Measurements from ENCODE around the gene ZNF775.
A peak's percentile ranks its signal among the peaks of the same experiment; 100 is the strongest.

Gene ZNF775

GRCh38 chr7:150412518-150413488, 33.7 kb downstream of the ZNF775 start:
- no peak for DNase-seq (ENCODE audit: low read depth)
- H3K4me3 ChIP-seq (ENCODE audit: low read depth, low read length) = no peak overlapping the region
- TF ChIP-seq CTCF (IDR thresholded peaks at IDR 0.05; ENCODE audit: control insufficient read depth, extremely low read depth, insufficient read depth) = no peak

GRCh38 chr7:150413640-150414081, 34.5 kb downstream of the ZNF775 start:
- no peak overlapping the region for H3K4me3 ChIP-seq (ENCODE audit: low read depth, low read length)
- no peak for TF ChIP-seq CTCF (IDR thresholded peaks at IDR 0.05; ENCODE audit: control insufficient read depth, extremely low read depth, insufficient read depth)
- DNase-seq (ENCODE audit: low read depth) = no peak

- DNase-seq (ENCODE audit: low read depth) = no peak
- no peak for TF ChIP-seq CTCF (IDR thresholded peaks at IDR 0.05; ENCODE audit: control insufficient read depth, extremely low read depth, insufficient read depth)
- H3K4me3 ChIP-seq (ENCODE audit: low read depth, low read length) = no peak overlapping the region
Observed at GRCh38 chr7:150415161-150416153, 36.3 kb downstream of the ZNF775 start.

GRCh38 chr7:150417239-150417638, 38.1 kb downstream of the ZNF775 start:
- no peak for TF ChIP-seq CTCF (IDR thresholded peaks at IDR 0.05; ENCODE audit: control insufficient read depth, extremely low read depth, insufficient read depth)

DNA sequence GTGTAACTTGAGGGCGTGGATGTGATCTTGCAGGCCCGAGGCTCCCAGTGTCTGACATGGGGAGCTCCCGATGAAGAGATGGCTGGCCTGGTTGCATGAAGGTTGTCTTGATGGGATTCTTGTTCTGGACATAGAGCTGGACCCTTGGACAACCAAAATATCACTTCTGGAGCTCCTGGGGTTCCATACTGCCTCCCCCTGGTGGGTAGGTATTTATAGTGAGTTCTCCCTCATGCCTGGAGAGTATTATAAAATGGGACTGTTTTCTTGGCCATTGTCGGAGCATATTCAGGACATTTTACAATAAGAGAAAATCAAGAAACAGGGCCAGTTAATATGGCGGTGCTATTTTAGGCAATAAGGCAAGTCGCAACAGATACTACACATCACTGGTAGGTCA, 38.7 kb downstream of the ZNF775 start:
- DNase-seq (ENCODE audit: low read depth) = no peak
- no peak overlapping the region for H3K4me3 ChIP-seq (ENCODE audit: low read depth, low read length)
- peak; percentile 32 for TF ChIP-seq CTCF (IDR thresholded peaks at IDR 0.05; ENCODE audit: control insufficient read depth, extremely low read depth, insufficient read depth)

More at GRCh38 chr7:150417239-150417638, 38.1 kb downstream of the ZNF775 start:
- DNase-seq (ENCODE audit: low read depth) = no peak
- no peak overlapping the region for H3K4me3 ChIP-seq (ENCODE audit: low read depth, low read length)

DNA sequence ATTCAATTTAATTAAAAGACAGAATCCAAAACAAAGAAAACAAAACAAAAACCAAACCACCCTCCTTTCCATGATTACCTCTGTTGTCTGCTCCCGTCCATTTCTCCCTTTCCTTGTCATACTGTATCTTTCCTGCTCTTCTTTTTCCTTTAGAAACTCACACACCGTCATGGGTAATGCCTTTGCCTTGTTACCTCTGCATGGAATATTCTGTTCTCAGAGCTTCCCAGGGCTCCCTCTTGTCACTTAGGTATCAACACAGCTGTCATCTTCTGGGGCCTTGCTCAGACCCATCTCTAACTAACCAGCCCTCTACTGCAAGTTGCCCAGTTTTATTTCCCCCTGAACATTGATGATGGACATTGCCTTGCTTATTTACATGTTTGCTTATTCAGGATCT, 41.1 kb downstream of the ZNF775 start:
- TF ChIP-seq CTCF (IDR thresholded peaks at IDR 0.05; ENCODE audit: control insufficient read depth, extremely low read depth, insufficient read depth) = no peak
- no peak for DNase-seq (ENCODE audit: low read depth)
- no peak overlapping the region for H3K4me3 ChIP-seq (ENCODE audit: low read depth, low read length)
